GM21526 (cell line): Measurements from ENCODE around the gene PRSS50.

Experiments used
- ATAC-seq: cut with Tn5 transposase; IDR thresholded peaks from one replicate; pipeline ENCODE4 v1.9.1; 2021; ENCODE audit warnings: moderate library complexity; ENCODE audit not compliant: unreplicated experiment, low FRiP score

Gene PRSS50

GRCh38 chr3:46729038-46729437, 11.4 kb upstream of the PRSS50 start:
- ATAC-seq, result no peak

GRCh38 chr3:46725621-46726314, 8.1 kb upstream of the PRSS50 start:
- ATAC-seq, result no peak

- ATAC-seq, result no peak
These were observed 6.8 kb upstream of the PRSS50 start for GRCh38 chr3:46724424-46724823.

- no peak for ATAC-seq
These were observed 4.8 kb upstream of the PRSS50 start for GRCh38 chr3:46722443-46722842.

GRCh38 chr3:46721009-46721408, 3.3 kb upstream of the PRSS50 start:
- ATAC-seq, result no peak

- no peak for ATAC-seq
These were observed 2.1 kb upstream of the PRSS50 start for GRCh38 chr3:46719735-46720271.

GRCh38 chr3:46719044-46719565, 1.4 kb upstream of the PRSS50 start:
- no peak for ATAC-seq

GRCh38 chr3:46716461-46717441, 918 bp downstream of the PRSS50 start:
- no peak for ATAC-seq

- no peak for ATAC-seq
These were observed 2.0 kb downstream of the PRSS50 start for GRCh38 chr3:46715507-46716175.

- ATAC-seq, result no peak
These were observed 2.8 kb downstream of the PRSS50 start for GRCh38 chr3:46714728-46715506.

GRCh38 chr3:46713898-46714552, 3.6 kb downstream of the PRSS50 start:
- ATAC-seq, result no peak

GRCh38 chr3:46713050-46713897, 4.4 kb downstream of the PRSS50 start:
- ATAC-seq, result no peak

GRCh38 chr3:46712191-46713049, 5.2 kb downstream of the PRSS50 start:
- no peak for ATAC-seq

- ATAC-seq, result no peak
These were observed 5.9 kb downstream of the PRSS50 start for GRCh38 chr3:46711760-46712159.

- ATAC-seq, result no peak
These were observed 6.4 kb downstream of the PRSS50 start for GRCh38 chr3:46711305-46711704.

- ATAC-seq, result no peak
These were observed 6.9 kb downstream of the PRSS50 start for GRCh38 chr3:46710671-46711295.

GRCh38 chr3:46710229-46710628, 7.4 kb downstream of the PRSS50 start:
- ATAC-seq, result no peak
